SH-SY5Y (cell line): Measurements from ENCODE around the gene LRRC23.

Experiments
- GATA2 ChIP-seq: IDR thresholded peaks from 2 replicates; pipeline ENCODE4 v1.6.1; 2011; ENCODE audit warnings: mild to moderate bottlenecking, low read depth, low read length
- GATA3 ChIP-seq: IDR thresholded peaks from 2 replicates; pipeline ENCODE4 v1.6.1; 2011; ENCODE audit warnings: low read depth, mild to moderate bottlenecking, low read length, moderate library complexity

GRCh38 chr12:6863033-6863432 lies 41.6 kb upstream of the LRRC23 start:
- TF ChIP-seq GATA3 (no peak), GATA2 (no peak)
